Measurements from ENCODE around the gene RABGAP1L.

RABGAP1L gene

GRCh38 chr1:174344162-174344561 lies 184.8 kb downstream of the RABGAP1L start:
- no peak for TF ChIP-seq EZH2phosphoT487 (IDR thresholded peaks at IDR 0.05; ENCODE audit: low read depth)
- no peak for TF ChIP-seq CTCF (IDR thresholded peaks at IDR 0.05; ENCODE audit: low read depth, low read length)
- H3K36me3 ChIP-seq (replicated peaks; ENCODE audit: low read depth, low read length) = peaks cover 3% of the 10 kb centered on the region
- H3K4me1 ChIP-seq (ENCODE audit: low read length) = peaks cover 10% of the 10 kb centered on the region
- H3K27ac ChIP-seq (ENCODE audit: low read length) = no peak overlapping the region
- peaks cover 8% of the 10 kb centered on the region; the same call in 1 of the 2 replicates for H3K79me2 ChIP-seq (ENCODE audit: low read length)
- no peaks in the 10 kb centered on the region for H3K9me3 ChIP-seq (ENCODE audit: insufficient read depth, low read length)
- H3K4me2 ChIP-seq (ENCODE audit: low read length) = peak overlapping the region; percentile 23; the same call in 1 of the 2 replicates
- H2AFZ ChIP-seq (ENCODE audit: low read depth, low read length) = no peak overlapping the region
- no peak overlapping the region for H3K4me3 ChIP-seq (ENCODE audit: low read length)
- H3K9ac ChIP-seq (ENCODE audit: low read length) = no peak overlapping the region
- H4K20me1 ChIP-seq (ENCODE audit: insufficient read depth, low read length) = peaks cover 6% of the 10 kb centered on the region; the same call in 1 of the 2 replicates
- H3K27me3 ChIP-seq (ENCODE audit: low read depth, low read length) = no peaks in the 10 kb centered on the region

- Histone ChIP-seq H2AFZ (ENCODE audit: low read depth, low read length) (no peak overlapping the region), H3K27me3 (ENCODE audit: low read depth, low read length) (no peaks in the 10 kb centered on the region), H3K79me2 (ENCODE audit: low read length) (peaks cover 3% of the 10 kb centered on the region; the same call in 1 of the 2 replicates), H3K9ac (ENCODE audit: low read length) (no peak overlapping the region), H3K27ac (ENCODE audit: low read length) (no peak overlapping the region), H3K36me3 (replicated peaks; ENCODE audit: low read depth, low read length) (no peaks in the 10 kb centered on the region), H3K9me3 (ENCODE audit: insufficient read depth, low read length) (no peaks in the 10 kb centered on the region), H3K4me3 (ENCODE audit: low read length) (no peak overlapping the region), H4K20me1 (ENCODE audit: insufficient read depth, low read length) (no peaks in the 10 kb centered on the region), H3K4me1 (ENCODE audit: low read length) (no peaks in the 10 kb centered on the region), H3K4me2 (ENCODE audit: low read length) (no peak overlapping the region)
- TF ChIP-seq EZH2phosphoT487 (IDR thresholded peaks at IDR 0.05; ENCODE audit: low read depth) = no peak
- TF ChIP-seq CTCF (IDR thresholded peaks at IDR 0.05; ENCODE audit: low read depth, low read length) = no peak
Measured at GRCh38 chr1:174352117-174352516, 192.8 kb downstream of the RABGAP1L start.

GRCh38 chr1:174352883-174353608 lies 193.7 kb downstream of the RABGAP1L start:
- Histone ChIP-seq H3K9me3 (ENCODE audit: insufficient read depth, low read length) (no peaks in the 10 kb centered on the region), H3K9ac (ENCODE audit: low read length) (no peak overlapping the region), H4K20me1 (ENCODE audit: insufficient read depth, low read length) (no peaks in the 10 kb centered on the region), H3K4me3 (ENCODE audit: low read length) (no peak overlapping the region), H3K4me2 (ENCODE audit: low read length) (no peak overlapping the region), H3K79me2 (ENCODE audit: low read length) (no peaks in the 10 kb centered on the region; the same call in 1 of the 2 replicates), H2AFZ (ENCODE audit: low read depth, low read length) (no peak overlapping the region), H3K4me1 (ENCODE audit: low read length) (no peaks in the 10 kb centered on the region), H3K36me3 (replicated peaks; ENCODE audit: low read depth, low read length) (no peaks in the 10 kb centered on the region), H3K27ac (ENCODE audit: low read length) (no peak overlapping the region), H3K27me3 (ENCODE audit: low read depth, low read length) (no peaks in the 10 kb centered on the region)
- no peak for TF ChIP-seq EZH2phosphoT487 (IDR thresholded peaks at IDR 0.05; ENCODE audit: low read depth)
- no peak for TF ChIP-seq CTCF (IDR thresholded peaks at IDR 0.05; ENCODE audit: low read depth, low read length)

- no peaks in the 10 kb centered on the region for H3K9me3 ChIP-seq (ENCODE audit: insufficient read depth, low read length)
- TF ChIP-seq CTCF (IDR thresholded peaks at IDR 0.05; ENCODE audit: low read depth, low read length) (no peak), EZH2phosphoT487 (IDR thresholded peaks at IDR 0.05; ENCODE audit: low read depth) (no peak)
- H3K36me3 ChIP-seq (replicated peaks; ENCODE audit: low read depth, low read length) = no peaks in the 10 kb centered on the region
- H3K27ac ChIP-seq (ENCODE audit: low read length) = no peak overlapping the region
- no peak overlapping the region for H3K4me3 ChIP-seq (ENCODE audit: low read length)
- H3K4me2 ChIP-seq (ENCODE audit: low read length) = no peak overlapping the region
- H3K4me1 ChIP-seq (ENCODE audit: low read length) = no peaks in the 10 kb centered on the region
- no peaks in the 10 kb centered on the region for H4K20me1 ChIP-seq (ENCODE audit: insufficient read depth, low read length)
- H3K9ac ChIP-seq (ENCODE audit: low read length) = no peak overlapping the region
- H2AFZ ChIP-seq (ENCODE audit: low read depth, low read length) = no peak overlapping the region
- H3K79me2 ChIP-seq (ENCODE audit: low read length) = no peaks in the 10 kb centered on the region
- H3K27me3 ChIP-seq (ENCODE audit: low read depth, low read length) = no peaks in the 10 kb centered on the region
Measured at GRCh38 chr1:174358344-174358743, 199.0 kb downstream of the RABGAP1L start.
